Epithelial cell of proximal tubule (primary cell): ENCODE measurements around the gene NPIPB9. TPM values are rescaled to one million over a fixed set of nuclear protein-coding genes. Genes with fewer than 3 reads are reported as not detected.
"Not testable (repeated sequence)": the region's sequence is repeated elsewhere in the genome, so short reads cannot be mapped to it uniquely, and the experiment has no call there.

Experiments
- DNase-seq: peaks from one replicate; pipeline ENCODE4 v3.0.0-alpha.2; 2011; ENCODE audit warnings: low read depth
- H3K4me3 ChIP-seq: 2 replicates; pipeline ENCODE4 v1.5.1; 2011; ENCODE audit warnings: low read depth, mild to moderate bottlenecking, low read length
- total RNA-seq: library from RNA; depleted of rRNA; stranded (reverse); fragments of >200 nt; gene quantifications from 2 replicates; pipeline ENCODE4 v1.2.3, GENCODE V29; 2015

NPIPB9 gene
- not detected in 2 replicates for total RNA-seq

- H3K4me3 ChIP-seq, DNase-seq: not testable (repeated sequence)
Observed at GRCh38 chr16:28751487-28751886, at the start of gene NPIPB9. Gene NPIPB9 (plus strand): TSS chr16:28751787.

- not testable (repeated sequence) for H3K4me3 ChIP-seq, DNase-seq
Observed at GRCh38 chr16:28704246-28704645, 47.3 kb upstream of the NPIPB9 start.

GRCh38 chr16:28711220-28712083 lies 40.1 kb upstream of the NPIPB9 start, which contains the start of gene EIF3C:
Gene EIF3C (plus strand): TSS chr16:28711464. CDS start chr16:28711687, 223 bp downstream.
- not testable (repeated sequence) for DNase-seq
- H3K4me3 ChIP-seq, result peak within 1 kb of the TSS; percentile 37

- DNase-seq, H3K4me3 ChIP-seq: not testable (repeated sequence)
Observed at GRCh38 chr16:28722852-28723650, 28.5 kb upstream of the NPIPB9 start.

- H3K4me3 ChIP-seq, DNase-seq: not testable (repeated sequence)
Observed at GRCh38 chr16:28731253-28731652, 20.3 kb upstream of the NPIPB9 start.

- not testable (repeated sequence) for DNase-seq, H3K4me3 ChIP-seq
Observed at GRCh38 chr16:28732455-28733124, 19.0 kb upstream of the NPIPB9 start.

- DNase-seq, H3K4me3 ChIP-seq: not testable (repeated sequence)
Observed at GRCh38 chr16:28739787-28740186, 11.8 kb upstream of the NPIPB9 start.

- DNase-seq, H3K4me3 ChIP-seq: not testable (repeated sequence)
Observed at GRCh38 chr16:28740631-28741030, 11.0 kb upstream of the NPIPB9 start.

GRCh38 chr16:28741295-28741694 lies 10.3 kb upstream of the NPIPB9 start:
- not testable (repeated sequence) for DNase-seq, H3K4me3 ChIP-seq

- not testable (repeated sequence) for H3K4me3 ChIP-seq, DNase-seq
Observed at GRCh38 chr16:28746618-28747350, 4.8 kb upstream of the NPIPB9 start.

- not testable (repeated sequence) for H3K4me3 ChIP-seq
Observed at GRCh38 chr16:28749997-28750465, 1.6 kb upstream of the NPIPB9 start.

GRCh38 chr16:28750469-28751067 lies 1.0 kb upstream of the NPIPB9 start:
- H3K4me3 ChIP-seq, DNase-seq: not testable (repeated sequence)

More at GRCh38 chr16:28749997-28750465, 1.6 kb upstream of the NPIPB9 start:
- not testable (repeated sequence) for DNase-seq

- DNase-seq, H3K4me3 ChIP-seq: not testable (repeated sequence)
Observed at GRCh38 chr16:28781697-28782096, 30.1 kb downstream of the NPIPB9 start.

GRCh38 chr16:28782357-28782756 lies 30.8 kb downstream of the NPIPB9 start:
- not testable (repeated sequence) for DNase-seq, H3K4me3 ChIP-seq
